Esophagus squamous epithelium (tissue), 5 donors: Measurements from ENCODE around the gene VPS36. TPM values are rescaled to one million over a fixed set of nuclear protein-coding genes. Genes with fewer than 3 reads are reported as not detected.

ENCODE experiments used
- DNase-seq: peaks from one replicate; lab custom pipeline; 2025; lab: John Stamatoyannopoulos, UW
- H3K27ac ChIP-seq, 4 donors: fragments of 200-600 bp; sonication (generic); one replicate each; pipeline ENCODE4 v1.5.1; 2016 to 2019; ENCODE audit warnings: mild to moderate bottlenecking in 1 of 4
- H3K27me3 ChIP-seq, 4 donors: fragments of 200-600 bp; sonication (generic); 1 replicate in 3 of 4; 2 replicates in 1 of 4; pipeline versions ENCODE4 v1.5.1 to v1.6.0; 2017 to 2021; ENCODE audit warnings: antibody characterized with exemption in 1 of 4
- H3K36me3 ChIP-seq, 3 donors: fragments of 200-600 bp; sonication (generic); one replicate each; pipeline ENCODE4 v1.5.1; 2016 to 2019
- H3K4me1 ChIP-seq, 3 donors: fragments of 200-600 bp; sonication (generic); one replicate each; pipeline ENCODE4 v1.5.1; 2017 to 2019
- H3K4me3 ChIP-seq, 4 donors: fragments of 200-600 bp; sonication (generic); 1 replicate in 3 of 4; 2 replicates in 1 of 4; pipeline ENCODE4 v1.5.1; 2016 to 2019; ENCODE audit warnings: mild to moderate bottlenecking in 2 of 4, moderate library complexity in 1 of 4
- H3K9me3 ChIP-seq, 3 donors: fragments of 200-600 bp; sonication (generic); one replicate each; pipeline ENCODE4 v1.5.1; 2016 to 2019
- CTCF ChIP-seq, 6 experiments: fragments of 450-650 bp in 4 of 6; fragments of 200-600 bp in 2 of 6; sonication (generic) in 2 of 6; IDR thresholded peaks; one replicate each; pipeline ENCODE4 v1.5.1; 2016 to 2019; ENCODE audit warnings: antibody characterized with exemption in 6 of 6, mild to moderate bottlenecking in 4 of 6, moderate library complexity in 4 of 6
- POLR2A ChIP-seq, 4 donors: fragments of 450-650 bp; IDR thresholded peaks; one replicate each; pipeline ENCODE4 v1.6.1; 2017; ENCODE audit warnings: antibody characterized with exemption in 4 of 4, mild to moderate bottlenecking in 4 of 4, moderate library complexity in 3 of 4
- WGBS, 2 donors: methylation state at CpG; one replicate each; pipeline ENCODE4 v1.1.5; 2018; 5-methylcytosine and 5-hydroxymethylcytosine counted together
- intact Hi-C: fragments of 100-400 bp; cut with DNase I; formaldehyde crosslinking; loops from one replicate; pipeline ENCODE4 v1.15.0; 2022
- total RNA-seq, 4 donors: library from RNA; depleted of rRNA; stranded (reverse); fragments of >200 nt; gene quantifications; one replicate each; pipeline ENCODE4 v1.1.0, GENCODE V29; 2016
- donor health status: DM: yes; HTN: yes; CAD: no.

The VPS36 gene
- total RNA-seq, 4 donors from 2014 or later = 36.6 to 61.2 (median 46.2) TPM

- intact Hi-C loops = no loop called here
- Histone ChIP-seq H3K36me3 (peaks cover 0 to 84% (median 0%) of the 10 kb centered on the region in 3 donors), H3K4me1 (peaks cover 0 to 10% (median 0%) of the 10 kb centered on the region in 3 donors), H3K4me3 (no peak overlapping the region), H3K9me3 (no peaks in the 10 kb centered on the region), H3K27me3 (no peaks in the 10 kb centered on the region), H3K27ac (no peak overlapping the region)
- WGBS, 2 donors = 69 to 75% methylated on average over 4 of the region's 4 CpGs
- no peak for DNase-seq
- TF ChIP-seq POLR2A (IDR thresholded peaks at IDR 0.05) (no peak), CTCF (IDR thresholded peaks at IDR 0.05) (no peak)
These were observed 13.1 kb upstream of the VPS36 start for GRCh38 chr13:52463526-52463925.

- Histone ChIP-seq H3K36me3 (peaks cover 0 to 71% (median 0%) of the 10 kb centered on the region in 3 donors), H3K4me3 (no peak overlapping the region), H3K27me3 (no peaks in the 10 kb centered on the region), H3K9me3 (no peaks in the 10 kb centered on the region), H3K4me1 (peaks cover 0 to 33% (median 7%) of the 10 kb centered on the region in 3 donors), H3K27ac (no peak overlapping the region)
- intact Hi-C loops = no loop called here
- DNase-seq = no peak
- 76 to 87% methylated on average over 3 of the region's 3 CpGs for WGBS, 2 donors
- TF ChIP-seq CTCF (IDR thresholded peaks at IDR 0.05) = no peak
- no peak for TF ChIP-seq POLR2A (IDR thresholded peaks at IDR 0.05)
These were observed 10.8 kb upstream of the VPS36 start for GRCh38 chr13:52461265-52461664.

GRCh38 chr13:52459668-52460067 lies 9.2 kb upstream of the VPS36 start:
- Histone ChIP-seq H3K4me3 (no peak overlapping the region), H3K27me3 (no peaks in the 10 kb centered on the region), H3K4me1 (peaks cover 0 to 40% (median 10%) of the 10 kb centered on the region in 3 donors), H3K36me3 (peaks cover 0 to 55% (median 0%) of the 10 kb centered on the region in 3 donors), H3K9me3 (no peaks in the 10 kb centered on the region), H3K27ac (no peak overlapping the region)
- DNase-seq = no peak
- intact Hi-C loops = no loop called here
- TF ChIP-seq CTCF (IDR thresholded peaks at IDR 0.05) (no peak), POLR2A (IDR thresholded peaks at IDR 0.05) (no peak)
- 45 to 76% methylated on average over 6 of the region's 6 CpGs for WGBS, 2 donors

- WGBS, 2 donors = 0 to 1% methylated on average over 8 to 22 of the region's 37 CpGs
- H3K4me3 ChIP-seq = peak overlapping the region; percentile 64 to 88 (median 78)
- peak in 1 of 6 experiments; percentile 5 for TF ChIP-seq CTCF (IDR thresholded peaks at IDR 0.05)
- no peak for TF ChIP-seq POLR2A (IDR thresholded peaks at IDR 0.05)
- peaks cover 0 to 21% (median 0%) of the 10 kb centered on the region in 3 donors for H3K36me3 ChIP-seq
- no peaks in the 10 kb centered on the region for H3K27me3 ChIP-seq
- intact Hi-C loops = no loop called here
- H3K9me3 ChIP-seq = no peaks in the 10 kb centered on the region
- peaks cover 0 to 71% (median 17%) of the 10 kb centered on the region in 3 donors for H3K4me1 ChIP-seq
- peak overlapping the region; percentile 93 to 97 (median 94) for H3K27ac ChIP-seq
- DNase-seq = peak; percentile 45
These were observed 5.2 kb upstream of the VPS36 start for GRCh38 chr13:52455677-52456041.

GRCh38 chr13:52454820-52455676 lies 4.6 kb upstream of the VPS36 start, which contains the start of gene CKAP2:
Gene CKAP2 (plus strand): TSS chr13:52455478. CDS start chr13:52455557, 79 bp downstream.
- H3K9me3 ChIP-seq = no peaks in the 10 kb centered on the region
- peaks cover 0 to 72% (median 17%) of the 10 kb centered on the region in 3 donors for H3K4me1 ChIP-seq
- intact Hi-C loops = no loop called here
- no peaks in the 10 kb centered on the region for H3K27me3 ChIP-seq
- H3K36me3 ChIP-seq = peaks cover 0 to 15% (median 0%) of the 10 kb centered on the region in 3 donors
- WGBS, 2 donors = 0% methylated on average over 16 to 27 of the region's 56 CpGs
- peak; percentile 70 for DNase-seq
- peak within 1 kb of the TSS; percentile 93 to 97 (median 94) for H3K27ac ChIP-seq
- peak within 1 kb of the TSS; percentile 64 to 88 (median 78) for H3K4me3 ChIP-seq
- peak in 2 of 6 experiments; percentile 15 to 17 for TF ChIP-seq CTCF (IDR thresholded peaks at IDR 0.05)
- TF ChIP-seq POLR2A (IDR thresholded peaks at IDR 0.05) = peak in 3 of 4 donors; percentile 81 to 92 (median 89)
